Natural killer cell (primary cell): ENCODE results near the gene SEC24D. TPM values are rescaled to one million over a fixed set of nuclear protein-coding genes. Genes with fewer than 3 reads are reported as not detected.

ENCODE experiments used
- ATAC-seq, 3 donors: fragments of 150-1000 bp in 2 of 3; fragments of 200-7000 bp in 1 of 3; cut with Tn5 transposase; 1 replicate in 1 of 3; 2 replicates in 2 of 3; pipeline ENCODE4 v1.10.0; 2021; ENCODE audit warnings: mild to moderate bottlenecking in 2 of 3, moderate library complexity in 2 of 3
- DNase-seq, 2 donors: peaks; one replicate each; pipeline versions ENCODE4 v3.0.0 to v3.0.0-alpha.2; 2013 to 2021; ENCODE audit warnings: mixed read lengths in 1 of 2
- H3K27ac ChIP-seq: one replicate; pipeline ENCODE4 v1.5.1; 2013; ENCODE audit warnings: mild to moderate bottlenecking, low read length
- H3K27me3 ChIP-seq: one replicate; pipeline ENCODE4 v1.6.1; 2013; ENCODE audit warnings: low read length; ENCODE audit not compliant: control insufficient read depth, insufficient read depth
- H3K36me3 ChIP-seq: one replicate; pipeline ENCODE4 v1.6.1; 2013; ENCODE audit warnings: low read length; ENCODE audit not compliant: control insufficient read depth, insufficient read depth
- H3K4me1 ChIP-seq: one replicate; pipeline ENCODE4 v1.6.1; 2013; ENCODE audit warnings: low read length; ENCODE audit not compliant: control insufficient read depth, insufficient read depth
- H3K4me3 ChIP-seq: one replicate; pipeline ENCODE4 v1.5.1; 2013; ENCODE audit warnings: low read length
- H3K9me3 ChIP-seq: one replicate; pipeline ENCODE4 v1.6.1; 2013; ENCODE audit warnings: low read length; ENCODE audit not compliant: control insufficient read depth, insufficient read depth
- H3K27ac Mint-ChIP-seq, 2 donors: one replicate each; pipeline ENCODE4 v1.8.0; 2022; ENCODE audit warnings: mild to moderate bottlenecking in 2 of 2, mixed read lengths in 2 of 2, moderate library complexity in 1 of 2
- H3K27me3 Mint-ChIP-seq, 2 donors: one replicate each; pipeline ENCODE4 v1.8.0; 2022; ENCODE audit warnings: low read depth in 2 of 2, mixed read lengths in 2 of 2
- H3K36me3 Mint-ChIP-seq: one replicate; pipeline ENCODE4 v1.8.0; 2022; ENCODE audit warnings: mixed read lengths
- H3K4me1 Mint-ChIP-seq, 2 donors: one replicate each; pipeline ENCODE4 v1.8.0; 2022; ENCODE audit warnings: mixed read lengths in 2 of 2
- H3K4me3 Mint-ChIP-seq: one replicate; pipeline ENCODE4 v1.8.0; 2022; ENCODE audit warnings: mild to moderate bottlenecking, moderate library complexity, mixed read lengths
- H3K9me3 Mint-ChIP-seq, 2 donors: one replicate each; pipeline ENCODE4 v1.8.0; 2022; ENCODE audit warnings: mixed read lengths in 2 of 2
- CTCF ChIP-seq: fragments of 200-600 bp; IDR thresholded peaks from one replicate; pipeline ENCODE4 v1.8.0; 2022; ENCODE audit warnings: antibody characterized with exemption
- WGBS: methylation state at CpG from one replicate; pipeline ENCODE4 v1.1.7; 2013; ENCODE audit warnings: missing lambda C conversion rate; ENCODE audit not compliant: insufficient coverage; 5-methylcytosine and 5-hydroxymethylcytosine counted together
- intact Hi-C: fragments of 100-400 bp; cut with micrococcal nuclease; formaldehyde crosslinking; loops from one replicate; pipeline ENCODE4 v1.14.2; 2022
- total RNA-seq, 4 donors: library from RNA; stranded (reverse); fragments of 120-200 nt in 1 of 4; gene quantifications; one replicate each; pipeline versions ENCODE4 v1.2.3 to v1.2.4, GENCODE V29; 2013 to 2022

SEC24D gene
- 10 to 100 TPM; 32.7 to 50.2 (median 35.2) TPM for total RNA-seq
- total RNA-seq (2013), result 29.7 TPM

GRCh38 chr4:118835571-118836300, at the start of gene SEC24D:
SEC24D (minus strand) TSS chr4:118836126; CDS start chr4:118833696, 2,430 bp downstream.
- Histone ChIP-seq H3K27ac (peak within 1 kb of the TSS; percentile 80), H3K36me3 (peaks cover 13% of the 10 kb centered on the region), H3K9me3 (no peaks in the 10 kb centered on the region), H3K4me1 (peaks cover 14% of the 10 kb centered on the region), H3K4me3 (peak within 1 kb of the TSS; percentile 96), H3K27me3 (no peaks in the 10 kb centered on the region)
- peak; percentile 88 to 93 (median 93) for ATAC-seq
- peaks cover 17% of the 10 kb centered on the region for H3K36me3 Mint-ChIP-seq
- no peak for TF ChIP-seq CTCF
- DNase-seq, result peak; percentile 86 to 91
- intact Hi-C loops, result no loop called here
- H3K9me3 Mint-ChIP-seq, result no peaks in the 10 kb centered on the region
- H3K27ac Mint-ChIP-seq, result peak within 1 kb of the TSS; percentile 86 to 94
- peaks cover 15 to 29% of the 10 kb centered on the region in 2 donors for H3K4me1 Mint-ChIP-seq
- WGBS, result under 1% methylated on average over 69 of the region's 69 CpGs
- peaks cover 7 to 12% of the 10 kb centered on the region in 2 donors for H3K27me3 Mint-ChIP-seq
- peak within 1 kb of the TSS; percentile 98 for H3K4me3 Mint-ChIP-seq

- WGBS, result 83% methylated on average over 3 of the region's 3 CpGs
Measured at GRCh38 chr4:118884716-118885115, 48.8 kb upstream of the SEC24D start.

GRCh38 chr4:118883861-118884260, 47.9 kb upstream of the SEC24D start:
- Histone ChIP-seq H3K27ac (no peak overlapping the region), H3K4me3 (no peak overlapping the region), H3K27me3 (peaks cover 4% of the 10 kb centered on the region), H3K9me3 (no peaks in the 10 kb centered on the region), H3K36me3 (no peaks in the 10 kb centered on the region), H3K4me1 (peaks cover 4% of the 10 kb centered on the region)
- ATAC-seq (peak in 1 of 3 donors; percentile 44), DNase-seq (peak in 1 of 2 donors; percentile 6)
- Mint-ChIP-seq H3K4me1 (peaks cover 6 to 8% of the 10 kb centered on the region in 2 donors), H3K27ac (no peak overlapping the region), H3K9me3 (no peaks in the 10 kb centered on the region), H3K27me3 (peaks cover 13 to 16% of the 10 kb centered on the region in 2 donors), H3K36me3 (no peaks in the 10 kb centered on the region), H3K4me3 (no peak overlapping the region)
- intact Hi-C loops, result no loop called here
- 42% methylated on average over 1 of the region's 1 CpG for WGBS
- no peak for TF ChIP-seq CTCF

More at GRCh38 chr4:118884716-118885115, 48.8 kb upstream of the SEC24D start:
- no peak overlapping the region for H3K4me3 ChIP-seq
- no peak for DNase-seq
- H3K4me1 Mint-ChIP-seq, result peaks cover 11 to 13% of the 10 kb centered on the region in 2 donors
- H3K27me3 Mint-ChIP-seq, result peaks cover 19 to 23% of the 10 kb centered on the region in 2 donors
- no peak overlapping the region for H3K4me3 Mint-ChIP-seq
- H3K27me3 ChIP-seq, result peaks cover 9% of the 10 kb centered on the region
- H3K4me1 ChIP-seq, result peaks cover 6% of the 10 kb centered on the region
- no peak for ATAC-seq
- H3K36me3 ChIP-seq, result no peaks in the 10 kb centered on the region
- no peaks in the 10 kb centered on the region for H3K36me3 Mint-ChIP-seq
- no peak overlapping the region for H3K27ac Mint-ChIP-seq
- intact Hi-C loops, result no loop called here
- TF ChIP-seq CTCF, result no peak
- H3K9me3 Mint-ChIP-seq, result no peaks in the 10 kb centered on the region
- no peak overlapping the region for H3K27ac ChIP-seq
- no peaks in the 10 kb centered on the region for H3K9me3 ChIP-seq
